Heart left ventricle (tissue), 13 donors: ENCODE data around the gene ANKRD33.

Experiments
- POLR2A ChIP-seq, 2 donors: fragments of 450-650 bp; IDR thresholded peaks; one replicate each; pipeline ENCODE4 v1.6.1; 2017; ENCODE audit warnings: antibody characterized with exemption in 2 of 2, mild to moderate bottlenecking in 2 of 2, moderate library complexity in 2 of 2
- TF ChIP-seq, protein P1 (sequence below), 12 donors: fragments of 200-600 bp; sonication (generic) in 4 of 12; IDR thresholded peaks; one replicate each; pipeline versions ENCODE4 v1.5.0 to v1.8.0; 2018 to 2022; ENCODE audit warnings: antibody characterized with exemption in 12 of 12, mild to moderate bottlenecking in 5 of 12
- donor health status: ischemic (EF 13 %, LVEDD 7.1; RV severe dilation, severe dysfunction).
- donor health status: DM: no; HTN: yes; CAD: no.
- donor health status: DM: no; HTN: no; CAD: no.
- donor health status: ischemic (EF 25% LVEDD 6.9; RV normal size, moderate dysfunction).
- donor health status: ischemic (EF 25% LVEDD 5.7; RV mildly dilated, moderate dysfunction).
- donor health status: ischemic (EF 35%, LVEDD 5.7; RV mildly dilated, moderate dysfunction).
- donor health status: nonischemic (EF 11% LVEDD 7.7; RV severe dilation, severe dysfunction).
- donor health status: DM: yes; HTN: yes; CAD: no.
- donor health status: PGD.
- donor health status: ischemic (EF 29% LVEDD 5.4; RV normal size, mild dysfunction).
- donor health status: nonischemic (EF 23%, LVEDD 6.1; RV moderate dilation, normal function).

DNA sequence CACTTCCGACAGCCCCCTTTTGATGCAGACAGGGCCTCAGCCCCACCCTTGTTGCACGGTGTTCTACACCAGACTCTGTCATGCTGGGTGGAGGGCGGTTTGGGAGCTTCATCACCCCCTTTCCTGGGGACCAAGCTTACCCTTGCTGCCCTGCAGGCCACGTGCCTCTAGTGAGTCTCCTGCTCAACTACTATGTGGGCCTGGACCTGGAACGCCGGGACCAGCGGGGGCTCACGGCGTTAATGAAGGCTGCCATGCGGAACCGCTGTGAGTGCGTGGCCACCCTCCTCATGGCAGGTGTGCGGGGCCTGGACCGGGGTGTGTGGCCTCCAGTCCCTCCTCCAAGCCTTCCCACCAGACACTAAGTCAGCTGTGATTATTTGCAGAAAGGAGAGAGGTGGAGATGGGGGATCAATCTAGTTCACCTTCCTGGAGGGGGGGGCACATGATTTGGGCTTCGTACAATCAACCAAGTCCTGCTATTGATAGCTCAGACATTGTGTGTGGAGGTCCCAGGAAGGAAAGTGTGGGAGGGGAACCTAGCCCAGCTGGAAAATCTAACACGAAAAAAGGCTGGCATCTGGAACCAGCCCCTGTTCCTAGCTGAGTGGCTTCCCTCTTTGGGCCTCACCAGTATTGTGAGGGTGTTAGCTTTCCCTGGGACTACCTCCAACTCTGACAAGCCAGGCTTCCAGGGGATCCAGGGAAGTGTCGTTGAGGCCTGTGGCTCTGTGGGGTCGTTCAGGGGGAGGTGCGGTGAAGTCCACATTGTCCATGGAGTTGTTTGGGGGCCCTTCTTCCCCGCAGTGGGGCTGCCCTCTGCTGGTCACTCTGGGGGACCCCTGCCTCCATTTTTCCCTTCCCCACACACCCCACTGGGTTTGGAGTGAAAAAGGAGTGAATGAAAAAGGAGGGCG, 1.6 kb downstream of the ANKRD33 start:
- TF ChIP-seq, protein P1, sequence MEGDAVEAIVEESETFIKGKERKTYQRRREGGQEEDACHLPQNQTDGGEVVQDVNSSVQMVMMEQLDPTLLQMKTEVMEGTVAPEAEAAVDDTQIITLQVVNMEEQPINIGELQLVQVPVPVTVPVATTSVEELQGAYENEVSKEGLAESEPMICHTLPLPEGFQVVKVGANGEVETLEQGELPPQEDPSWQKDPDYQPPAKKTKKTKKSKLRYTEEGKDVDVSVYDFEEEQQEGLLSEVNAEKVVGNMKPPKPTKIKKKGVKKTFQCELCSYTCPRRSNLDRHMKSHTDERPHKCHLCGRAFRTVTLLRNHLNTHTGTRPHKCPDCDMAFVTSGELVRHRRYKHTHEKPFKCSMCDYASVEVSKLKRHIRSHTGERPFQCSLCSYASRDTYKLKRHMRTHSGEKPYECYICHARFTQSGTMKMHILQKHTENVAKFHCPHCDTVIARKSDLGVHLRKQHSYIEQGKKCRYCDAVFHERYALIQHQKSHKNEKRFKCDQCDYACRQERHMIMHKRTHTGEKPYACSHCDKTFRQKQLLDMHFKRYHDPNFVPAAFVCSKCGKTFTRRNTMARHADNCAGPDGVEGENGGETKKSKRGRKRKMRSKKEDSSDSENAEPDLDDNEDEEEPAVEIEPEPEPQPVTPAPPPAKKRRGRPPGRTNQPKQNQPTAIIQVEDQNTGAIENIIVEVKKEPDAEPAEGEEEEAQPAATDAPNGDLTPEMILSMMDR (IDR thresholded peaks at IDR 0.05), result peak in 3 of 12 donors; percentile 10 to 13 (median 12)
- no peak for TF ChIP-seq POLR2A (IDR thresholded peaks at IDR 0.05)
